Erythroblast (primary cell): ENCODE measurements around the gene CTBP2.

Experiments
- GATA1 ChIP-seq: IDR thresholded peaks from 2 replicates; pipeline ENCODE4 v1.6.1; 2011; ENCODE audit warnings: low read depth, mild to moderate bottlenecking, control low read depth, low read length, moderate library complexity
- POLR2A ChIP-seq: IDR thresholded peaks from 2 replicates; pipeline ENCODE4 v1.6.1; 2011; ENCODE audit warnings: mild to moderate bottlenecking, low read length

DNA sequence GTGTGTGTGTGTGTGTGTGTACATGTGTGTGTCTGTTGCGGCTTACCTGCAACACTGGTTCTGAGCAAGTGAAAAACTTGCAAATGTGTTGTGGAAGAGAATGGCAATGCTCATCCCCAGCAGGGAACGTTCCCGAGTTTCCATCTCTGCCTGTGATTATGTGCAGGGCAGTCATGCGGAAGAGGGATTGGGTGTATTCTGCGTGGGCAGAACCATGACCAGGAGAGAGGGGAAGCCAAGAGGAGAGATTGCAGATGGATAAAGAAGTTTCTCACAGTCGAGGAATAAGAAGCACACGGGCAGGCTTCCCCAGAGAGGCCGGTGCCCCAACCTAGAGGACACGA is 99.9 kb downstream of the CTBP2 start:
- no peak for TF ChIP-seq POLR2A
- no peak for TF ChIP-seq GATA1
